ENCODE data around the gene ST6GALNAC1. TPM values are rescaled to one million over a fixed set of nuclear protein-coding genes. Genes with fewer than 3 reads are reported as not detected.

ST6GALNAC1 gene
- total and polyA plus RNA-seq, 2 of the 13 experiments (the other 11 are each of a cell fraction or from before 2014, with no cell fraction given): not detected

- TF ChIP-seq, protein P1, sequence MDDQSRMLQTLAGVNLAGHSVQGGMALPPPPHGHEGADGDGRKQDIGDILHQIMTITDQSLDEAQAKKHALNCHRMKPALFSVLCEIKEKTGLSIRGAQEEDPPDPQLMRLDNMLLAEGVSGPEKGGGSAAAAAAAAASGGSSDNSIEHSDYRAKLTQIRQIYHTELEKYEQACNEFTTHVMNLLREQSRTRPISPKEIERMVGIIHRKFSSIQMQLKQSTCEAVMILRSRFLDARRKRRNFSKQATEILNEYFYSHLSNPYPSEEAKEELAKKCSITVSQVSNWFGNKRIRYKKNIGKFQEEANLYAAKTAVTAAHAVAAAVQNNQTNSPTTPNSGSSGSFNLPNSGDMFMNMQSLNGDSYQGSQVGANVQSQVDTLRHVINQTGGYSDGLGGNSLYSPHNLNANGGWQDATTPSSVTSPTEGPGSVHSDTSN (CRISPR knock-in tag; IDR thresholded peaks at IDR 0.05; ENCODE audit: borderline replicate concordance): no peak; the same call in 1 of the 2 replicates
- TF ChIP-seq PCBP1 (IDR thresholded peaks at IDR 0.05; ENCODE audit: borderline replicate concordance, low read depth, low read length) (no peak), PRMT3 (CRISPR knock-in tag; IDR thresholded peaks at IDR 0.05; ENCODE audit: borderline replicate concordance, low read depth) (no peak), ZNF629 (CRISPR knock-in tag; conservative IDR thresholded peaks at IDR 0.05) (no peak), DNMT3B (CRISPR knock-in tag; conservative IDR thresholded peaks at IDR 0.05) (no peak), NPAS2 (CRISPR knock-in tag; IDR thresholded peaks at IDR 0.05; ENCODE audit: borderline replicate concordance) (no peak), ZNF768 (CRISPR knock-in tag; IDR thresholded peaks at IDR 0.05) (no peak), HOXA3 (CRISPR knock-in tag; IDR thresholded peaks at IDR 0.05) (no peak), WIZ (CRISPR knock-in tag; IDR thresholded peaks at IDR 0.05) (no peak), ZNF891 (CRISPR knock-in tag; IDR thresholded peaks at IDR 0.05) (no peak), CENPX (CRISPR knock-in tag; IDR thresholded peaks at IDR 0.05) (no peak), ZC3H4 (CRISPR knock-in tag; IDR thresholded peaks at IDR 0.05; ENCODE audit: borderline replicate concordance) (no peak), TOPORS (CRISPR knock-in tag; IDR thresholded peaks at IDR 0.05) (peak; percentile 5; the same call in 1 of the 2 replicates), ZNF784 (CRISPR knock-in tag; IDR thresholded peaks at IDR 0.05; ENCODE audit: borderline replicate concordance) (no peak), EZH2 (conservative IDR thresholded peaks at IDR 0.05; ENCODE audit: low read depth, low read length) (no peak), ZNF652 (CRISPR knock-in tag; IDR thresholded peaks at IDR 0.05; ENCODE audit: borderline replicate concordance, low read depth) (no peak), AHR (CRISPR knock-in tag; IDR thresholded peaks at IDR 0.05) (no peak), MED1 (CRISPR knock-in tag; IDR thresholded peaks at IDR 0.05) (0 out of 2 replicates have a peak, but pooled peaks have one; percentile 12)
- TF ChIP-seq, protein P2, sequence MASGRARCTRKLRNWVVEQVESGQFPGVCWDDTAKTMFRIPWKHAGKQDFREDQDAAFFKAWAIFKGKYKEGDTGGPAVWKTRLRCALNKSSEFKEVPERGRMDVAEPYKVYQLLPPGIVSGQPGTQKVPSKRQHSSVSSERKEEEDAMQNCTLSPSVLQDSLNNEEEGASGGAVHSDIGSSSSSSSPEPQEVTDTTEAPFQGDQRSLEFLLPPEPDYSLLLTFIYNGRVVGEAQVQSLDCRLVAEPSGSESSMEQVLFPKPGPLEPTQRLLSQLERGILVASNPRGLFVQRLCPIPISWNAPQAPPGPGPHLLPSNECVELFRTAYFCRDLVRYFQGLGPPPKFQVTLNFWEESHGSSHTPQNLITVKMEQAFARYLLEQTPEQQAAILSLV (CRISPR knock-in tag; IDR thresholded peaks at IDR 0.05; ENCODE audit: borderline replicate concordance): no peak
- TF ChIP-seq, protein P3, sequence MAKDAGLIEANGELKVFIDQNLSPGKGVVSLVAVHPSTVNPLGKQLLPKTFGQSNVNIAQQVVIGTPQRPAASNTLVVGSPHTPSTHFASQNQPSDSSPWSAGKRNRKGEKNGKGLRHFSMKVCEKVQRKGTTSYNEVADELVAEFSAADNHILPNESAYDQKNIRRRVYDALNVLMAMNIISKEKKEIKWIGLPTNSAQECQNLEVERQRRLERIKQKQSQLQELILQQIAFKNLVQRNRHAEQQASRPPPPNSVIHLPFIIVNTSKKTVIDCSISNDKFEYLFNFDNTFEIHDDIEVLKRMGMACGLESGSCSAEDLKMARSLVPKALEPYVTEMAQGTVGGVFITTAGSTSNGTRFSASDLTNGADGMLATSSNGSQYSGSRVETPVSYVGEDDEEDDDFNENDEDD (CRISPR knock-in tag; IDR thresholded peaks at IDR 0.05; ENCODE audit: borderline replicate concordance): no peak
- TF ChIP-seq, protein P4, sequence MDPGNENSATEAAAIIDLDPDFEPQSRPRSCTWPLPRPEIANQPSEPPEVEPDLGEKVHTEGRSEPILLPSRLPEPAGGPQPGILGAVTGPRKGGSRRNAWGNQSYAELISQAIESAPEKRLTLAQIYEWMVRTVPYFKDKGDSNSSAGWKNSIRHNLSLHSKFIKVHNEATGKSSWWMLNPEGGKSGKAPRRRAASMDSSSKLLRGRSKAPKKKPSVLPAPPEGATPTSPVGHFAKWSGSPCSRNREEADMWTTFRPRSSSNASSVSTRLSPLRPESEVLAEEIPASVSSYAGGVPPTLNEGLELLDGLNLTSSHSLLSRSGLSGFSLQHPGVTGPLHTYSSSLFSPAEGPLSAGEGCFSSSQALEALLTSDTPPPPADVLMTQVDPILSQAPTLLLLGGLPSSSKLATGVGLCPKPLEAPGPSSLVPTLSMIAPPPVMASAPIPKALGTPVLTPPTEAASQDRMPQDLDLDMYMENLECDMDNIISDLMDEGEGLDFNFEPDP (CRISPR knock-in tag; conservative IDR thresholded peaks at IDR 0.05): no peak
- TF ChIP-seq, protein P5, sequence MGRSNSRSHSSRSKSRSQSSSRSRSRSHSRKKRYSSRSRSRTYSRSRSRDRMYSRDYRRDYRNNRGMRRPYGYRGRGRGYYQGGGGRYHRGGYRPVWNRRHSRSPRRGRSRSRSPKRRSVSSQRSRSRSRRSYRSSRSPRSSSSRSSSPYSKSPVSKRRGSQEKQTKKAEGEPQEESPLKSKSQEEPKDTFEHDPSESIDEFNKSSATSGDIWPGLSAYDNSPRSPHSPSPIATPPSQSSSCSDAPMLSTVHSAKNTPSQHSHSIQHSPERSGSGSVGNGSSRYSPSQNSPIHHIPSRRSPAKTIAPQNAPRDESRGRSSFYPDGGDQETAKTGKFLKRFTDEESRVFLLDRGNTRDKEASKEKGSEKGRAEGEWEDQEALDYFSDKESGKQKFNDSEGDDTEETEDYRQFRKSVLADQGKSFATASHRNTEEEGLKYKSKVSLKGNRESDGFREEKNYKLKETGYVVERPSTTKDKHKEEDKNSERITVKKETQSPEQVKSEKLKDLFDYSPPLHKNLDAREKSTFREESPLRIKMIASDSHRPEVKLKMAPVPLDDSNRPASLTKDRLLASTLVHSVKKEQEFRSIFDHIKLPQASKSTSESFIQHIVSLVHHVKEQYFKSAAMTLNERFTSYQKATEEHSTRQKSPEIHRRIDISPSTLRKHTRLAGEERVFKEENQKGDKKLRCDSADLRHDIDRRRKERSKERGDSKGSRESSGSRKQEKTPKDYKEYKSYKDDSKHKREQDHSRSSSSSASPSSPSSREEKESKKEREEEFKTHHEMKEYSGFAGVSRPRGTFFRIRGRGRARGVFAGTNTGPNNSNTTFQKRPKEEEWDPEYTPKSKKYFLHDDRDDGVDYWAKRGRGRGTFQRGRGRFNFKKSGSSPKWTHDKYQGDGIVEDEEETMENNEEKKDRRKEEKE (IDR thresholded peaks at IDR 0.05): no peak
- TF ChIP-seq, protein P6, sequence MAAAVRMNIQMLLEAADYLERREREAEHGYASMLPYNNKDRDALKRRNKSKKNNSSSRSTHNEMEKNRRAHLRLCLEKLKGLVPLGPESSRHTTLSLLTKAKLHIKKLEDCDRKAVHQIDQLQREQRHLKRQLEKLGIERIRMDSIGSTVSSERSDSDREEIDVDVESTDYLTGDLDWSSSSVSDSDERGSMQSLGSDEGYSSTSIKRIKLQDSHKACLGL (CRISPR knock-in tag; IDR thresholded peaks at IDR 0.05): no peak
Observed at GRCh38 chr17:76671912-76672262, 28.3 kb upstream of the ST6GALNAC1 start (continued).

Data from HepG2 (cell line).